ENCODE measurements around the gene NKAIN4. TPM values are rescaled to one million over a fixed set of nuclear protein-coding genes. Genes with fewer than 3 reads are reported as not detected.
A peak's percentile ranks its signal among the peaks of the same experiment; 100 is the strongest.

The NKAIN4 gene
- total RNA-seq, 1 experiment from 2014 or later = not detected

DNA sequence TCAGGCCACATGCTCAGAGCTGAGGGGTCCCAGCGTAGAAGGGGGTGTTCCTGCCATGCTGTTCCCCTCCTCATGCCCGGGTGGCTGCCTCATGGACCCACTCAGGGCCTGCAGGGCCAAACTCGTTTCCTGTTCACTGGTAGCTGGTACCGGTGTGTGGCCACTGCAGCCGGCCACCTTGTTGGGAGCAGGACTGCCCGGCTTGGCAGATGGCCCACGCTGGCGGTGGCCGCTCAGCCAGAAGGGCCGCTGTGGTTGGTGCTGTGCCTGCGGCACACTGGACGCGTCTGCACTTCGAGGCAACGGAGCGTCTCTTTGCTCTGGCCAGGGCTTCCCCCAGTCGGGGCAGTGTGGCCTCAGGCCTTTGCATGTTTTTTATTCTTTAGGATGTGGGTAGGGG lies 28.7 kb upstream of the NKAIN4 start:
- DNase-seq = no peak
- ChIA-PET POLR2A (ENCODE audit: unreplicated experiment) (interaction anchor here (0.5 kb wide), 1 partner anchor 310 kb away, joined by 4 read pairs; no protein-coding TSS in a partner anchor), CTCF (no interaction called here)
- intact Hi-C loops (cut with micrococcal nuclease; ENCODE audit: unreplicated experiment) = no loop called here
- peaks cover 32% of the 10 kb centered on the region for H4K20me1 ChIP-seq (ENCODE audit: insufficient read depth)
- no TSS peak for BruUV-seq (replicated peaks)
- H3K4me2 ChIP-seq = no peak overlapping the region
- H3K9me3 ChIP-seq (ENCODE audit: insufficient read depth, low read depth) = no peaks in the 10 kb centered on the region
- H3K36me3 ChIP-seq (ENCODE audit: low read depth) = peaks cover 19% of the 10 kb centered on the region
- no peaks in the 10 kb centered on the region for H3K4me1 ChIP-seq (replicated peaks; ENCODE audit: insufficient read depth)
- H3K4me3 ChIP-seq = no peak overlapping the region
- no peaks in the 10 kb centered on the region for H3K9me2 ChIP-seq (ENCODE audit: insufficient read depth)
- peaks cover under 1% of the 10 kb centered on the region; the same call in 1 of the 2 replicates for H3F3A ChIP-seq (ENCODE audit: insufficient read depth, low read depth)
- no peaks in the 10 kb centered on the region for H3K79me2 ChIP-seq (ENCODE audit: low read depth)
- H3K27ac ChIP-seq = no peak overlapping the region
- no peak overlapping the region for H2AFZ ChIP-seq
- TF ChIP-seq, protein P1, sequence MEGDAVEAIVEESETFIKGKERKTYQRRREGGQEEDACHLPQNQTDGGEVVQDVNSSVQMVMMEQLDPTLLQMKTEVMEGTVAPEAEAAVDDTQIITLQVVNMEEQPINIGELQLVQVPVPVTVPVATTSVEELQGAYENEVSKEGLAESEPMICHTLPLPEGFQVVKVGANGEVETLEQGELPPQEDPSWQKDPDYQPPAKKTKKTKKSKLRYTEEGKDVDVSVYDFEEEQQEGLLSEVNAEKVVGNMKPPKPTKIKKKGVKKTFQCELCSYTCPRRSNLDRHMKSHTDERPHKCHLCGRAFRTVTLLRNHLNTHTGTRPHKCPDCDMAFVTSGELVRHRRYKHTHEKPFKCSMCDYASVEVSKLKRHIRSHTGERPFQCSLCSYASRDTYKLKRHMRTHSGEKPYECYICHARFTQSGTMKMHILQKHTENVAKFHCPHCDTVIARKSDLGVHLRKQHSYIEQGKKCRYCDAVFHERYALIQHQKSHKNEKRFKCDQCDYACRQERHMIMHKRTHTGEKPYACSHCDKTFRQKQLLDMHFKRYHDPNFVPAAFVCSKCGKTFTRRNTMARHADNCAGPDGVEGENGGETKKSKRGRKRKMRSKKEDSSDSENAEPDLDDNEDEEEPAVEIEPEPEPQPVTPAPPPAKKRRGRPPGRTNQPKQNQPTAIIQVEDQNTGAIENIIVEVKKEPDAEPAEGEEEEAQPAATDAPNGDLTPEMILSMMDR (conservative IDR thresholded peaks at IDR 0.05) = no peak
- no peak for TF ChIP-seq EZH2 (IDR thresholded peaks at IDR 0.05; ENCODE audit: low read depth)
- no peaks in the 10 kb centered on the region for H3K27me3 ChIP-seq (ENCODE audit: insufficient read depth, low read depth)

- Histone ChIP-seq H2AFZ (no peak overlapping the region), H3K27me3 (ENCODE audit: insufficient read depth, low read depth) (no peaks in the 10 kb centered on the region), H3F3A (ENCODE audit: insufficient read depth, low read depth) (no peaks in the 10 kb centered on the region), H3K4me3 (no peak overlapping the region), H3K9me3 (ENCODE audit: insufficient read depth, low read depth) (no peaks in the 10 kb centered on the region), H3K9me2 (ENCODE audit: insufficient read depth) (no peaks in the 10 kb centered on the region), H4K20me1 (ENCODE audit: insufficient read depth) (peaks cover 41% of the 10 kb centered on the region), H3K27ac (no peak overlapping the region), H3K4me2 (no peak overlapping the region), H3K36me3 (ENCODE audit: low read depth) (peaks cover 24% of the 10 kb centered on the region), H3K79me2 (ENCODE audit: low read depth) (no peaks in the 10 kb centered on the region), H3K4me1 (replicated peaks; ENCODE audit: insufficient read depth) (no peaks in the 10 kb centered on the region)
- TF ChIP-seq, protein P1 (conservative IDR thresholded peaks at IDR 0.05) = no peak
- no peak for TF ChIP-seq EZH2 (IDR thresholded peaks at IDR 0.05; ENCODE audit: low read depth)
- ChIA-PET POLR2A (ENCODE audit: unreplicated experiment) (no interaction called here), CTCF (no interaction called here)
- DNase-seq = no peak
- intact Hi-C loops (cut with micrococcal nuclease; ENCODE audit: unreplicated experiment) = no loop called here
- BruUV-seq (replicated peaks) = no TSS peak
Measured at GRCh38 chr20:63281742-63282665, 27.7 kb upstream of the NKAIN4 start.

GRCh38 chr20:63280929-63281545 lies 26.8 kb upstream of the NKAIN4 start:
- no peak overlapping the region for H2AFZ ChIP-seq
- no peak overlapping the region for H3K27ac ChIP-seq
- no TSS peak for BruUV-seq (replicated peaks)
- H3K36me3 ChIP-seq (ENCODE audit: low read depth) = peaks cover 33% of the 10 kb centered on the region
- DNase-seq = no peak
- intact Hi-C loops (cut with micrococcal nuclease; ENCODE audit: unreplicated experiment) = no loop called here
- CTCF ChIA-PET = interaction anchor here (0.6 kb wide), 1 partner anchor 381 kb away, joined by 3 read pairs; no protein-coding TSS in a partner anchor
- POLR2A ChIA-PET (ENCODE audit: unreplicated experiment) = no interaction called here
- no peak overlapping the region for H3K4me2 ChIP-seq
- no peak overlapping the region for H3K4me3 ChIP-seq
- peaks cover 49% of the 10 kb centered on the region for H4K20me1 ChIP-seq (ENCODE audit: insufficient read depth)
- H3K27me3 ChIP-seq (ENCODE audit: insufficient read depth, low read depth) = no peaks in the 10 kb centered on the region
- H3K4me1 ChIP-seq (replicated peaks; ENCODE audit: insufficient read depth) = no peaks in the 10 kb centered on the region
- no peak for TF ChIP-seq EZH2 (IDR thresholded peaks at IDR 0.05; ENCODE audit: low read depth)
- TF ChIP-seq, protein P1 (conservative IDR thresholded peaks at IDR 0.05) = peak; percentile 52
- H3K79me2 ChIP-seq (ENCODE audit: low read depth) = peaks cover 9% of the 10 kb centered on the region
- no peaks in the 10 kb centered on the region for H3F3A ChIP-seq (ENCODE audit: insufficient read depth, low read depth)
- H3K9me3 ChIP-seq (ENCODE audit: insufficient read depth, low read depth) = no peaks in the 10 kb centered on the region
- no peaks in the 10 kb centered on the region for H3K9me2 ChIP-seq (ENCODE audit: insufficient read depth)

Measured in PC-9 (cell line).